HepG2 (cell line): ENCODE results near the gene CCL16. TPM values are rescaled to one million over a fixed set of nuclear protein-coding genes. Genes with fewer than 3 reads are reported as not detected.

Source experiments
- ATAC-seq: fragments of 200-7000 bp; cut with Tn5 transposase; 3 replicates; pipeline ENCODE4 v1.9.1; 2020; ENCODE audit warnings: mild to moderate bottlenecking, moderate library complexity
- Bru-seq: library from RNA; stranded (reverse); fragments of 400-500 nt; gene quantifications from one replicate; lab custom pipeline; 2021; lab: Mats Ljungman, UMichigan
- BruChase-seq, 2 experiments: library from RNA; stranded (reverse); fragments of 400-500 nt; gene quantifications; one replicate each; lab custom pipeline; 2021; lab: Mats Ljungman, UMichigan
- BruUV-seq: library from RNA; stranded (reverse); fragments of 400-500 nt; replicated peaks from 2 replicates; lab custom pipeline; 2021; lab: Mats Ljungman, UMichigan
- CTCF ChIA-PET: fragments of 300-600 bp; formaldehyde crosslinking; extraction: SDS; loops from one replicate; lab custom pipeline; 2021; ENCODE audit warnings: low total read pairs, inconsistent platforms, low intra/inter-chr PET ratio; lab: Yijun Ruan, JAX
- POLR2A ChIA-PET: fragments of 350-600 bp; sonication (Branson Sonifier 250); formaldehyde crosslinking; loops from one replicate; lab custom pipeline; 2020; ENCODE audit warnings: antibody characterized with exemption, inconsistent platforms; lab: Yijun Ruan, JAX
- DNase-seq: peaks from one replicate; pipeline ENCODE4 v3.0.0-alpha.2; 2015; ENCODE audit warnings: low spot score
- FAIRE-seq: peaks from 3 replicates; lab custom pipeline; 2011; peaks lifted over from hg19 to GRCh38; lab: Jason Lieb, UNC
- H2AFZ ChIP-seq: one replicate; pipeline ENCODE4 v1.6.1; 2011; ENCODE audit warnings: low read length, inconsistent platforms
- H3K27ac ChIP-seq: fragments of 300-600 bp; 3 replicates; pipeline ENCODE4 v1.8.0; 2011; ENCODE audit warnings: mixed run types, mild to moderate bottlenecking, mixed read lengths, low read length, inconsistent platforms; ENCODE audit not compliant: insufficient read depth; ENCODE audit errors: extremely low read length
- H3K27me3 ChIP-seq, 2 experiments: fragments of 200-600 bp in 1 of 2; 2 replicates in 1 of 2; 3 replicates in 1 of 2; pipeline versions ENCODE4 v1.6.0 to v1.8.0; 2011; ENCODE audit warnings: low read length in 2 of 2, mild to moderate bottlenecking in 2 of 2, moderate library complexity in 2 of 2, inconsistent platforms in 1 of 2; ENCODE audit not compliant: insufficient read depth in 2 of 2, control insufficient read depth in 1 of 2
- H3K36me3 ChIP-seq, 2 experiments: fragments of 200-600 bp in 1 of 2; replicated peaks in 1 of 2; 2 replicates in 1 of 2; 3 replicates in 1 of 2; pipeline versions ENCODE4 v1.5.1 to v1.8.0; 2011; ENCODE audit warnings: low read length in 2 of 2, inconsistent platforms in 1 of 2; ENCODE audit not compliant: insufficient read depth in 2 of 2, control insufficient read depth in 1 of 2
- H3K4me1 ChIP-seq: 2 replicates; pipeline ENCODE4 v1.5.1; 2012; ENCODE audit warnings: low read length, inconsistent platforms; ENCODE audit not compliant: insufficient read depth
- H3K4me2 ChIP-seq: 2 replicates; pipeline ENCODE4 v1.6.0; 2011; ENCODE audit warnings: low read depth, low read length, inconsistent platforms
- H3K4me3 ChIP-seq, 3 experiments: fragments of 200-600 bp in 1 of 3; sonication (generic), shearing (Covaris generic) in 1 of 3; replicated peaks in 1 of 3; 2 replicates each; pipeline ENCODE4 v1.5.1; 2011 to 2016; ENCODE audit warnings: low read length in 3 of 3, inconsistent platforms in 2 of 3, low read depth in 2 of 3, mild to moderate bottlenecking in 2 of 3, control low read depth in 1 of 3, mixed read lengths in 1 of 3; ENCODE audit not compliant: insufficient read depth in 1 of 3
- H3K79me2 ChIP-seq: one replicate; pipeline ENCODE4 v1.6.1; 2011; ENCODE audit warnings: low read length, inconsistent platforms; ENCODE audit not compliant: insufficient read depth
- H3K9ac ChIP-seq: 2 replicates; pipeline ENCODE4 v1.6.0; 2011; ENCODE audit warnings: mild to moderate bottlenecking, low read depth, low read length, inconsistent platforms; ENCODE audit not compliant: insufficient read depth
- H3K9me3 ChIP-seq: 2 replicates; pipeline ENCODE4 v1.5.1; 2012; ENCODE audit warnings: mild to moderate bottlenecking, low read length
- H4K20me1 ChIP-seq: 2 replicates; pipeline ENCODE4 v1.6.0; 2011; ENCODE audit warnings: inconsistent platforms, mild to moderate bottlenecking, low read length, moderate library complexity; ENCODE audit not compliant: insufficient read depth
- CENPT ChIP-seq: sonication (generic); formaldehyde crosslinking; IDR thresholded peaks from 2 replicates; pipeline ENCODE4 v1.8.0; 2022; ENCODE audit warnings: low read depth, mild to moderate bottlenecking, moderate library complexity, missing genetic modification reagents
- DRAP1 ChIP-seq: IDR thresholded peaks from 2 replicates; pipeline ENCODE4 v1.6.1; 2016; ENCODE audit warnings: missing genetic modification reagents, missing compliant biosample characterization
- TRIM24 ChIP-seq: sonication (generic); formaldehyde crosslinking; IDR thresholded peaks from 2 replicates; pipeline ENCODE4 v1.8.0; 2022; ENCODE audit warnings: mild to moderate bottlenecking, missing genetic modification reagents
- ZEB1 ChIP-seq: IDR thresholded peaks from 2 replicates; pipeline ENCODE4 v1.6.1; 2012; ENCODE audit warnings: mild to moderate bottlenecking, low read depth, inconsistent platforms; ENCODE audit not compliant: insufficient replicate concordance
- ZNF460 ChIP-seq: sonication (generic); formaldehyde crosslinking; IDR thresholded peaks from 2 replicates; pipeline ENCODE4 v1.5.1; 2020; ENCODE audit warnings: missing genetic modification reagents, mild to moderate bottlenecking, borderline replicate concordance
- ZNF564 ChIP-seq: sonication (generic); formaldehyde crosslinking; IDR thresholded peaks from 2 replicates; pipeline ENCODE4 v1.8.1; 2023; ENCODE audit warnings: mild to moderate bottlenecking, missing genetic modification reagents
- ZNF646 ChIP-seq: sonication (generic); formaldehyde crosslinking; IDR thresholded peaks from 2 replicates; pipeline ENCODE4 v1.9.0; 2021; ENCODE audit warnings: mild to moderate bottlenecking, missing genetic modification reagents
- ZNF792 ChIP-seq: IDR thresholded peaks from 2 replicates; pipeline ENCODE4 v1.6.1; 2016
- WGBS: methylation state at CpG from one replicate; pipeline ENCODE4 v1.1.6; 2017; ENCODE audit warnings: low lambda C conversion rate; 5-methylcytosine and 5-hydroxymethylcytosine counted together
- in situ Hi-C: cut with HindIII; loops from 2 replicates; pipeline ENCODE4 v1.10.0; 2017; ENCODE audit warnings: low pct_unique_long_range_greater_than_20kb; ENCODE audit not compliant: extremely low pct_ligation_motif_present
- intact Hi-C: fragments of 100-400 bp; cut with micrococcal nuclease; formaldehyde crosslinking; loops from one replicate; pipeline ENCODE4 v1.10.0; 2022; ENCODE audit not compliant: unreplicated experiment
- long read RNA-seq, 2 experiments: library from RNA in 1 of 2; library from polyadenylated mRNA in 1 of 2; stranded (forward) in 1 of 2; unstranded in 1 of 2; transcript quantifications; one replicate each; pipeline ENCODE4 v2.0.0, GENCODE V29; 2019 to 2022
- polyA minus RNA-seq, 3 experiments: library from RNA; depleted of rRNA, polyadenylated mRNA; stranded (reverse); fragments of >200 nt; gene quantifications; 2 replicates each; pipeline ENCODE4 v1.2.3, GENCODE V29; 2011; ENCODE audit warnings: low replicate concordance in 1 of 3
- polyA plus RNA-seq, 8 experiments: library from polyadenylated mRNA; depleted of rRNA in 3 of 8; stranded (reverse) in 7 of 8; unstranded in 1 of 8; fragments of >200 nt; fragmentation: Illumina TruSeq in 4 of 8; extraction: Trizol in 4 of 8; gene quantifications; 2 replicates each; pipeline versions ENCODE4 v1.2.1 to v1.2.3, GENCODE V29; 2011 to 2016; ENCODE audit warnings: low read depth in 4 of 8, missing spikeins in 1 of 8, mixed read lengths in 1 of 8; ENCODE audit not compliant: insufficient read depth in 1 of 8
- total RNA-seq, 5 experiments: library from RNA; depleted of rRNA; stranded (reverse); fragments of >200 nt; fragmentation: Illumina TruSeq; extraction: Trizol; gene quantifications; 2 replicates each; pipeline ENCODE4 v1.2.3, GENCODE V29; 2016; ENCODE audit warnings: low read depth in 1 of 5
- TF ChIP-seq, protein P1 (sequence below): sonication (generic); formaldehyde crosslinking; IDR thresholded peaks from 2 replicates; pipeline ENCODE4 v1.5.0; 2020; ENCODE audit warnings: missing genetic modification reagents

Gene CCL16, protein sequence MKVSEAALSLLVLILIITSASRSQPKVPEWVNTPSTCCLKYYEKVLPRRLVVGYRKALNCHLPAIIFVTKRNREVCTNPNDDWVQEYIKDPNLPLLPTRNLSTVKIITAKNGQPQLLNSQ
- total RNA-seq (2016; rRNA removed; fragmentation: Illumina TruSeq; extraction: Trizol) = 0.51 and 2.0 TPM in 2 replicates
- total RNA-seq (2016; cell fraction: cytosol; rRNA removed; fragmentation: Illumina TruSeq; extraction: Trizol; ENCODE audit: low read depth) = 0.62 and 0.91 TPM in 2 replicates
- total RNA-seq (2016; cell fraction: insoluble cytoplasmic fraction; rRNA removed; fragmentation: Illumina TruSeq; extraction: Trizol) = 0.71 and 2.3 TPM in 2 replicates
- 0.55 and 0.83 TPM in 2 replicates for total RNA-seq (2016; cell fraction: membrane; rRNA removed; fragmentation: Illumina TruSeq; extraction: Trizol)
- total RNA-seq (2016; cell fraction: nucleus; rRNA removed; fragmentation: Illumina TruSeq; extraction: Trizol) = 1.7 and 2.2 TPM in 2 replicates
- polyA plus RNA-seq (2011; rRNA removed) = 14.7 and 17.7 TPM in 2 replicates
- polyA plus RNA-seq (2011; cell fraction: cytosol; rRNA removed) = 17.4 and 19.0 TPM in 2 replicates
- 6.6 and 8.9 TPM in 2 replicates for polyA plus RNA-seq (2011; cell fraction: nucleus; rRNA removed)
- polyA plus RNA-seq (2012) = 7.1 and 20.8 TPM in 2 replicates
- 0.47 and 0.55 TPM in 2 replicates for polyA plus RNA-seq (2016; cell fraction: cytosol; fragmentation: Illumina TruSeq; extraction: Trizol; ENCODE audit: low read depth)
- 0.69 and 1.0 TPM in 2 replicates for polyA plus RNA-seq (2016; cell fraction: insoluble cytoplasmic fraction; fragmentation: Illumina TruSeq; extraction: Trizol; ENCODE audit: low read depth)
- 0.35 and 0.84 TPM in 2 replicates for polyA plus RNA-seq (2016; cell fraction: membrane; fragmentation: Illumina TruSeq; extraction: Trizol; ENCODE audit: low read depth)
- 2.5 and 2.7 TPM in 2 replicates for polyA plus RNA-seq (2016; cell fraction: nucleus; fragmentation: Illumina TruSeq; extraction: Trizol; ENCODE audit: insufficient read depth, low read depth)
- 11.6 TPM in 1 of 2 replicates, not detected in the other for polyA minus RNA-seq (2011; rRNA and poly(A)+ RNA removed; ENCODE audit: low replicate concordance)
- polyA minus RNA-seq (2011; cell fraction: cytosol; rRNA and poly(A)+ RNA removed) = 6.2 and 9.4 TPM in 2 replicates
- 7.7 and 11.8 TPM in 2 replicates for polyA minus RNA-seq (2011; cell fraction: nucleus; rRNA and poly(A)+ RNA removed)
- Bru-seq, nascent RNA = percentile 79 among the genes with signal in this experiment
- percentile 58 among the genes with signal in this experiment for BruChase-seq, experiment 1, labeled RNA remaining after a 6-hour chase
- BruChase-seq, experiment 2, labeled RNA remaining after a 2-hour chase = percentile 57 among the genes with signal in this experiment
- long read RNA-seq, experiment 1, transcript CCL16-205 (3 exons, 1,506 nt) = major isoform, 15 of 16 reads
- long read RNA-seq, experiment 1, partial matches to known transcripts = 0 of 16 reads
- long read RNA-seq, experiment 1, other reads (novel, unspliced or antisense) = 1 of 16 reads
- long read RNA-seq, experiment 2, transcript CCL16-205 (3 exons, 1,506 nt) = major isoform, 8 of 9 reads
- long read RNA-seq, experiment 2, partial matches to known transcripts = 0 of 9 reads
- long read RNA-seq, experiment 2, other reads (novel, unspliced or antisense) = 1 of 9 reads

DNA sequence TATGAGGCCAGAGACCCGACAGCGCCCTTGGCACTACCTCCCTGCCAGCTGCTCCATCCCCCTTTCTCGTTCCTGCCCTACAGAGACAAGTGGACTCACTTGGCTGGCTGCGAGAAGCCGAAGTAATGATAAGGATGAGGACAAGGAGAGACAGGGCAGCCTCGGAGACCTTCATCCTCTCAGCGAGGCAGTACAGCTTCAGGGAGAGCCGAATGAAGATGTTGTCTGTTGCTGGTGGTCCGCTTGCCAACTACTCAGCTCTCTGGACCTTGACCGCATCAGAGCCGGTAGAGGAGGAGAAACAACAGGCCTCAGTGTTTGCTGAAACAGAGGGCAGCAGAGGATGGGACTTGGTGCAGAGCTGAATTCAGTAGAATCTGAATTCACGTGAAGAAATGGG lies at the start of gene CCL16:
CCL16 (minus strand) TSS at position 252 of the 400 bp plus-strand sequence; CDS start at position 175, 77 bp downstream.
- CTCF ChIA-PET = interaction anchor here (1.3 to 2.0 kb wide), 5 partner anchors 12 to 168 kb away, joined by 3 to 18 read pairs (median 7); no protein-coding TSS in a partner anchor
- TF ChIP-seq CENPT (CRISPR knock-in tag) (no peak), TRIM24 (CRISPR knock-in tag) (no peak), ZEB1 (no peak), ZNF646 (no peak), ZNF792 (no peak), ZNF460 (CRISPR knock-in tag) (no peak), DRAP1 (peak; percentile 34; the same call in 1 of the 2 replicates), ZNF564 (CRISPR knock-in tag) (no peak)
- TF ChIP-seq, protein P1, sequence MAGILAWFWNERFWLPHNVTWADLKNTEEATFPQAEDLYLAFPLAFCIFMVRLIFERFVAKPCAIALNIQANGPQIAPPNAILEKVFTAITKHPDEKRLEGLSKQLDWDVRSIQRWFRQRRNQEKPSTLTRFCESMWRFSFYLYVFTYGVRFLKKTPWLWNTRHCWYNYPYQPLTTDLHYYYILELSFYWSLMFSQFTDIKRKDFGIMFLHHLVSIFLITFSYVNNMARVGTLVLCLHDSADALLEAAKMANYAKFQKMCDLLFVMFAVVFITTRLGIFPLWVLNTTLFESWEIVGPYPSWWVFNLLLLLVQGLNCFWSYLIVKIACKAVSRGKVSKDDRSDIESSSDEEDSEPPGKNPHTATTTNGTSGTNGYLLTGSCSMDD (CRISPR knock-in tag) = no peak

More for the DNA sequence above, at the start of gene CCL16:
- Histone ChIP-seq H3K4me1 (peaks cover 80% of the 10 kb centered on the region), H3K36me3 (peaks cover 0 to 2% of the 10 kb centered on the region in 2 experiments; a peak in 1 of 5 replicates), H3K4me3 (peak within 1 kb of the TSS; percentile 46 to 65 (median 63)), H3K4me2 (peak within 1 kb of the TSS; percentile 87), H3K27me3 (no peaks in the 10 kb centered on the region; a peak in 1 of 5 replicates), H3K9ac (peak within 1 kb of the TSS; percentile 57), H2AFZ (no peak within 1 kb of the TSS), H4K20me1 (no peaks in the 10 kb centered on the region), H3K27ac (peak within 1 kb of the TSS; percentile 66), H3K9me3 (no peaks in the 10 kb centered on the region), H3K79me2 (no peaks in the 10 kb centered on the region)
- peak; percentile 68 for ATAC-seq
- intact Hi-C loops (loop anchor here (1.0 kb wide), 1 partner anchor 8 kb away; no protein-coding TSS in a partner anchor), in situ Hi-C loops (no loop called here)
- POLR2A ChIA-PET = interaction anchor here (1.0 to 5.3 kb wide), 12 partner anchors 10 to 172 kb away, joined by 3 to 197 read pairs (median 16); partner anchors contain the start of genes CCL15 and TAF15
- no peak for FAIRE-seq
- DNase-seq = peak; percentile 72
- WGBS = 30% methylated on average over 12 of the region's 12 CpGs
- no TSS peak for BruUV-seq
